Transverse colon (tissue), 3 donors: ENCODE results near the gene NACA.

Source experiments
- EP300 ChIP-seq: sonication (generic); formaldehyde crosslinking; IDR thresholded peaks from one replicate; pipeline ENCODE4 v1.6.1; 2017; ENCODE audit warnings: antibody characterized with exemption, low read depth
- POLR2A ChIP-seq: fragments of 450-650 bp; IDR thresholded peaks from one replicate; pipeline ENCODE4 v1.6.1; 2016; ENCODE audit warnings: antibody characterized with exemption, mild to moderate bottlenecking, moderate library complexity
- TF ChIP-seq, protein P1 (sequence below), 5 experiments: fragments of 200-600 bp in 3 of 5; fragments of 450-650 bp in 2 of 5; sonication (generic) in 3 of 5; IDR thresholded peaks; 1 replicate in 2 of 5; 2 replicates in 3 of 5; pipeline ENCODE4 v1.5.1; 2016 to 2017; ENCODE audit warnings: antibody characterized with exemption in 5 of 5, inconsistent platforms in 3 of 5, mild to moderate bottlenecking in 2 of 5, moderate library complexity in 1 of 5

DNA sequence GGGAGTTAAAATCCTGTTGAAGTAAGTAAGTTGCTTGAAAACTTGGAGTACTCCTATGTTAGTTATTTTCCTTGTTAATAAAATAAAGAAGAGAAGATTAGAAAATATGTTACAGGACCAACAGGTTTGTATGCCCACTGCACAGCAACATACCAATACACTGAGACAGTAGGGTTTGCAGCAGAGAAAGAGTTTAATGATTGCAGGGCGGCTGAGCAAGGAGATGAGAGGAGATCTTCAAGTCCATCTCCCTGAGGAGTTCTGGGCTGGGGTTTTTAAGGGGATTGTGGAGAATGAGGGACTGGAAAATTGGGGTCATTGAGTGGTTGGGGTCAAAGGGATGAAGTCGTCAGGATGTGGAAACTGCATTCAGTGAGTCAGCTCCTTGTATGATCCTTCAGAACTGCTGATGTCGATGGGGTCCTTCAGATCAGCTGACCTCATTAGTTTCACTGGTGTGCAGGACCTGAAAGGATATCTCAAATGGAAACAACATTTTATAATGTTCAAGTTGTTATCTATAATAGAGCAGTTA is 33.7 kb upstream of the NACA start:
- TF ChIP-seq POLR2A (no peak), EP300 (no peak)
- TF ChIP-seq, protein P1, sequence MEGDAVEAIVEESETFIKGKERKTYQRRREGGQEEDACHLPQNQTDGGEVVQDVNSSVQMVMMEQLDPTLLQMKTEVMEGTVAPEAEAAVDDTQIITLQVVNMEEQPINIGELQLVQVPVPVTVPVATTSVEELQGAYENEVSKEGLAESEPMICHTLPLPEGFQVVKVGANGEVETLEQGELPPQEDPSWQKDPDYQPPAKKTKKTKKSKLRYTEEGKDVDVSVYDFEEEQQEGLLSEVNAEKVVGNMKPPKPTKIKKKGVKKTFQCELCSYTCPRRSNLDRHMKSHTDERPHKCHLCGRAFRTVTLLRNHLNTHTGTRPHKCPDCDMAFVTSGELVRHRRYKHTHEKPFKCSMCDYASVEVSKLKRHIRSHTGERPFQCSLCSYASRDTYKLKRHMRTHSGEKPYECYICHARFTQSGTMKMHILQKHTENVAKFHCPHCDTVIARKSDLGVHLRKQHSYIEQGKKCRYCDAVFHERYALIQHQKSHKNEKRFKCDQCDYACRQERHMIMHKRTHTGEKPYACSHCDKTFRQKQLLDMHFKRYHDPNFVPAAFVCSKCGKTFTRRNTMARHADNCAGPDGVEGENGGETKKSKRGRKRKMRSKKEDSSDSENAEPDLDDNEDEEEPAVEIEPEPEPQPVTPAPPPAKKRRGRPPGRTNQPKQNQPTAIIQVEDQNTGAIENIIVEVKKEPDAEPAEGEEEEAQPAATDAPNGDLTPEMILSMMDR (IDR thresholded peaks at IDR 0.05): no peak
